ENCODE measurements around the gene ASCC3. TPM values are rescaled to one million over a fixed set of nuclear protein-coding genes. Genes with fewer than 3 reads are reported as not detected.

The ASCC3 gene
- total and polyA plus RNA-seq, 2 donors (not counting 3 experiments of a cell fraction or from before 2014, with no cell fraction given) = 15.7 to 57.2 TPM

DNA sequence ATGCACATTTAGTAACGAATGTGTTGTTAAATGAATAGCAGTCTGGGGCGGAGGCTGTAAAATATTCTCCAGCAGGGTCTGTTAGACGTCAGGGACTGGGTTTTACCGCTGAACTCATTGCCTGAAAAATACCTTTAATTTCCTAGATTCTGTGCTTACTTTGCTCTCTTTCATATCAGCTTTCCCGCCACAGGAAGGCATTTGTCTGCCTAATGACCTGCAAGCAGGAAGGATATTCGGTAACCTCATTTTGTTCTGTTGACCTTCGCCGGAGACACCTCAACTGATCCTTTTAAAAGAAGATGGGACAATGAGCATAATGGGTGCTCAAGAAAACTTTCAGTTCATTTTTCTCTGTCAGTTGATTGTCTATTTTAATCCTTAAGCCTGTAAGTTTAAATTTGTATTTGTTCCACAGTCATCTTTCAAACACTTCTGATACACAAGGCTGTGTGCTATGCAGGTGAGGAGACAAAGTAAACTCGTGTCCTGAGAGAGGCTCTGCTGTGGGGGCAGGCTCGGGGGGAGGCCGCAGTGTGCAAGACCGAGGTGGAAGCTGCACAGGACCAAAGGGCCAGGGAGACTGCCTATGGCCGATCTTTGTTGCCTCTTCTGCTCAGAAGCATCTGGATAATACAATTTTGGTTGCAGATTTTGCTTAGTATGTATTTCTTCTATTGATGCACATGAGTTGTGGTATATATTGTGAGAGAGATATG, 389.0 kb downstream of the ASCC3 start:
- H3K4me1 ChIP-seq (ENCODE audit: control insufficient read depth, extremely low read depth, insufficient read depth, low read length) = no peaks in the 10 kb centered on the region
- ChIA-PET CTCF (interaction anchor here (0.9 to 2.1 kb wide), 2 partner anchors 9 to 375 kb away, joined by 4 to 7 read pairs; no protein-coding TSS in a partner anchor), POLR2A (no interaction called here)
- intact Hi-C loops (cut with micrococcal nuclease) (no loop called here), dilution Hi-C loops (cut with MboI; ENCODE audit: extremely low pct_ligation_motif_present, low sequenced_read_pairs) (no loop called here)
- no peaks in the 10 kb centered on the region for H3K9me1 ChIP-seq (replicated peaks; ENCODE audit: control insufficient read depth, extremely low read depth, insufficient read depth, low read length)
- H2AFZ ChIP-seq (ENCODE audit: low read depth, low read length) = no peak overlapping the region
- no peak for DNase-seq (ENCODE audit: low read depth, low spot score)
- H3K27ac ChIP-seq (ENCODE audit: insufficient read depth, low read depth, low read length) = no peak overlapping the region
- no peaks in the 10 kb centered on the region for H3K9me3 ChIP-seq (replicated peaks; ENCODE audit: control insufficient read depth, insufficient read depth, low read length)
- no peaks in the 10 kb centered on the region for H3K36me3 ChIP-seq (ENCODE audit: control insufficient read depth in 2 of 2, extremely low read depth in 1 of 2, insufficient read depth in 2 of 2, low read length in 2 of 2)
- H4K20me1 ChIP-seq (replicated peaks; ENCODE audit: control insufficient read depth, extremely low read depth, insufficient read depth, low read length) = no peaks in the 10 kb centered on the region
- H3K4me2 ChIP-seq (ENCODE audit: insufficient read depth, low read length) = no peak overlapping the region
- BruUV-seq (replicated peaks) = no TSS peak
- no peak overlapping the region for H3K9ac ChIP-seq (replicated peaks; ENCODE audit: extremely low read depth, insufficient read depth, low read length)
- FAIRE-seq = peak; percentile 63
- peaks cover 5 to 8% of the 10 kb centered on the region in 2 experiments for H3K27me3 ChIP-seq (ENCODE audit: control insufficient read depth in 2 of 2, insufficient read depth in 2 of 2, low read length in 2 of 2)
- H3K79me2 ChIP-seq (ENCODE audit: control insufficient read depth, insufficient read depth, low read length) = no peaks in the 10 kb centered on the region
- H3K4me3 ChIP-seq (replicated peaks in 1 of 3; ENCODE audit: insufficient read depth in 1 of 3, low read depth in 1 of 3, low read length in 3 of 3) = no peak overlapping the region
- TF ChIP-seq JUN (IDR thresholded peaks at IDR 0.05; ENCODE audit: borderline replicate concordance, insufficient read depth, insufficient read length, low read depth) = no peak
- no peak for TF ChIP-seq FOS (IDR thresholded peaks at IDR 0.05; ENCODE audit: borderline replicate concordance, insufficient read depth, low read length)
- TF ChIP-seq, protein P1, sequence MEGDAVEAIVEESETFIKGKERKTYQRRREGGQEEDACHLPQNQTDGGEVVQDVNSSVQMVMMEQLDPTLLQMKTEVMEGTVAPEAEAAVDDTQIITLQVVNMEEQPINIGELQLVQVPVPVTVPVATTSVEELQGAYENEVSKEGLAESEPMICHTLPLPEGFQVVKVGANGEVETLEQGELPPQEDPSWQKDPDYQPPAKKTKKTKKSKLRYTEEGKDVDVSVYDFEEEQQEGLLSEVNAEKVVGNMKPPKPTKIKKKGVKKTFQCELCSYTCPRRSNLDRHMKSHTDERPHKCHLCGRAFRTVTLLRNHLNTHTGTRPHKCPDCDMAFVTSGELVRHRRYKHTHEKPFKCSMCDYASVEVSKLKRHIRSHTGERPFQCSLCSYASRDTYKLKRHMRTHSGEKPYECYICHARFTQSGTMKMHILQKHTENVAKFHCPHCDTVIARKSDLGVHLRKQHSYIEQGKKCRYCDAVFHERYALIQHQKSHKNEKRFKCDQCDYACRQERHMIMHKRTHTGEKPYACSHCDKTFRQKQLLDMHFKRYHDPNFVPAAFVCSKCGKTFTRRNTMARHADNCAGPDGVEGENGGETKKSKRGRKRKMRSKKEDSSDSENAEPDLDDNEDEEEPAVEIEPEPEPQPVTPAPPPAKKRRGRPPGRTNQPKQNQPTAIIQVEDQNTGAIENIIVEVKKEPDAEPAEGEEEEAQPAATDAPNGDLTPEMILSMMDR (IDR thresholded peaks at IDR 0.05; ENCODE audit: extremely low read depth in 1 of 2, insufficient read depth in 1 of 2, low read depth in 1 of 2, low read length in 2 of 2) = no peak
- TF ChIP-seq POLR2AphosphoS5 (IDR thresholded peaks at IDR 0.05; ENCODE audit: insufficient read depth, low read depth, low read length) = no peak
- TF ChIP-seq POLR2A (IDR thresholded peaks at IDR 0.05; ENCODE audit: low read depth, low read length) = no peak
- no peak for TF ChIP-seq MYC (IDR thresholded peaks at IDR 0.05; ENCODE audit: low read depth, low read length)
- no peak for TF ChIP-seq GATA2 (IDR thresholded peaks at IDR 0.05; ENCODE audit: insufficient read depth, insufficient read length, low read depth, low read length)
- TF ChIP-seq, protein P2, sequence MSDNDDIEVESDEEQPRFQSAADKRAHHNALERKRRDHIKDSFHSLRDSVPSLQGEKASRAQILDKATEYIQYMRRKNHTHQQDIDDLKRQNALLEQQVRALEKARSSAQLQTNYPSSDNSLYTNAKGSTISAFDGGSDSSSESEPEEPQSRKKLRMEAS (IDR thresholded peaks at IDR 0.05; ENCODE audit: insufficient read depth, insufficient read length) = no peak
- TF ChIP-seq EZH2 (IDR thresholded peaks at IDR 0.05; ENCODE audit: borderline replicate concordance, low read depth, low read length, severe bottlenecking) = no peak
